ENCODE measurements around the gene USP7.
"Not testable (repeated sequence)": the region's sequence is repeated elsewhere in the genome, so short reads cannot be mapped to it uniquely, and the experiment has no call there.

- TF ChIP-seq, protein P1, sequence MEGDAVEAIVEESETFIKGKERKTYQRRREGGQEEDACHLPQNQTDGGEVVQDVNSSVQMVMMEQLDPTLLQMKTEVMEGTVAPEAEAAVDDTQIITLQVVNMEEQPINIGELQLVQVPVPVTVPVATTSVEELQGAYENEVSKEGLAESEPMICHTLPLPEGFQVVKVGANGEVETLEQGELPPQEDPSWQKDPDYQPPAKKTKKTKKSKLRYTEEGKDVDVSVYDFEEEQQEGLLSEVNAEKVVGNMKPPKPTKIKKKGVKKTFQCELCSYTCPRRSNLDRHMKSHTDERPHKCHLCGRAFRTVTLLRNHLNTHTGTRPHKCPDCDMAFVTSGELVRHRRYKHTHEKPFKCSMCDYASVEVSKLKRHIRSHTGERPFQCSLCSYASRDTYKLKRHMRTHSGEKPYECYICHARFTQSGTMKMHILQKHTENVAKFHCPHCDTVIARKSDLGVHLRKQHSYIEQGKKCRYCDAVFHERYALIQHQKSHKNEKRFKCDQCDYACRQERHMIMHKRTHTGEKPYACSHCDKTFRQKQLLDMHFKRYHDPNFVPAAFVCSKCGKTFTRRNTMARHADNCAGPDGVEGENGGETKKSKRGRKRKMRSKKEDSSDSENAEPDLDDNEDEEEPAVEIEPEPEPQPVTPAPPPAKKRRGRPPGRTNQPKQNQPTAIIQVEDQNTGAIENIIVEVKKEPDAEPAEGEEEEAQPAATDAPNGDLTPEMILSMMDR (IDR thresholded peaks at IDR 0.05; ENCODE audit: low read depth, low read length, missing input control), result not testable (repeated sequence)
- TF ChIP-seq TAF1 (conservative IDR thresholded peaks at IDR 0.05); JUND (IDR thresholded peaks at IDR 0.05); GABPA (IDR thresholded peaks at IDR 0.05 in 1 of 2, conservative IDR thresholded peaks at IDR 0.05 in 1 of 2); REST (IDR thresholded peaks at IDR 0.05); RAD21 (IDR thresholded peaks at IDR 0.05); SP1 (IDR thresholded peaks at IDR 0.05): not testable (repeated sequence)
These were observed 93.8 kb downstream of the USP7 start for GRCh38 chr16:8869988-8870241.
